ENCODE measurements around the gene DMD.

The DMD gene

GRCh38 chrX:31186693-31187338 is 2024.5 kb downstream of the DMD start:
- no peak for DNase-seq (ENCODE audit: low read depth, low spot score)

- DNase-seq (ENCODE audit: low read depth, low spot score), result no peak
Observed at GRCh38 chrX:31185884-31186283, 2025.5 kb downstream of the DMD start.

DNA sequence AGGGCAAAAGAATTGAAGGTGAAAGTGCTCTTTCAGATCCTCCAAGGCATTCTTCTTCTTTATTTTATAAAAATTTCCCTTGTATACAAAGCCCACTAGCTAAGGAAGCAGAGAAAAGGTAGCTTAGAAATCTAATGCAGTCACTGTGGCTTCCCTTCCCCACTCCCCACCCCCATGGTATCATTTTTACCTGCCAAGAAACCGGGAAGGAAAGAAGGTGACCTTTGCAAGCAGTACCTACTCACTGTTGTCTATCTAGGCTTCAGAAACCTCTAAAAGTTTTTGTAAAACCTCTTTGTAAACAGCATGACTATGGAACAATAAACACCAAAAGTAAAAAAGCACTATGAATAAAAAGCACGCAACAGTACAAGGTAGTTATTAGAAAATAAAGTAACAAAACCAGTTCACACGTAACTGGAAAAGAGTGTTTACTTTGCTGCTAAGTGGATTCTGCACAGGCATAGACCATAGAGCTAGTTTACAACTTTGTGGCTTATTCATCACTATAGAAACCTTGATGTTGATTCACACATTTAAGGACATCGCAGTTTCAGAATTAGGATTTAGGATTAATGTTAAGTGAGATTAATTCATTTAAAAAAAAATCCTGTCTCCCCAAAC is 2029.9 kb downstream of the DMD start:
- no peak for DNase-seq (ENCODE audit: low read depth, low spot score)

- no peak for DNase-seq (ENCODE audit: low read depth, low spot score)
Observed at GRCh38 chrX:31179203-31179602, 2032.1 kb downstream of the DMD start.

DNA sequence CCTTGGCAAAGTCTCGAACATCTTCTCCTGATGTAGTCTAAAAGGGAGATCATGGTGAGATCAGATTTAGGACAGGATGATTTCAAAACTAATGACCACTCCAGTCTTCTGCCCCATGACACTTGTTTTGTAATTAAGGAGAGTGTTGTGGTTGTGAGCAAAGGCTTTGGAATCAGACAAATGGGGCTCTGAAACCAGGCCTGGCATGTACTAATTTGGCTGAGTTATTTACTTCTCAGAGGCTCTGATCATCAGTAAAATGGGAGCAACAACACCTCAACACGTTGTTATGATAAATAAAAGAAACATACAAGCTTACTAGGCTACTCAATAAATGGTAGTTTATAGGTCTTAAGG is 2032.6 kb downstream of the DMD start:
- no peak for DNase-seq (ENCODE audit: low read depth, low spot score)

- no peak for DNase-seq (ENCODE audit: low read depth, low spot score)
Observed at GRCh38 chrX:31178064-31178768, 2033.1 kb downstream of the DMD start.

GRCh38 chrX:31170792-31171191 is 2040.6 kb downstream of the DMD start:
- no peak for DNase-seq (ENCODE audit: low read depth, low spot score)

- DNase-seq (ENCODE audit: low read depth, low spot score), result no peak
Observed at GRCh38 chrX:31168551-31168950, 2042.8 kb downstream of the DMD start.

DNA sequence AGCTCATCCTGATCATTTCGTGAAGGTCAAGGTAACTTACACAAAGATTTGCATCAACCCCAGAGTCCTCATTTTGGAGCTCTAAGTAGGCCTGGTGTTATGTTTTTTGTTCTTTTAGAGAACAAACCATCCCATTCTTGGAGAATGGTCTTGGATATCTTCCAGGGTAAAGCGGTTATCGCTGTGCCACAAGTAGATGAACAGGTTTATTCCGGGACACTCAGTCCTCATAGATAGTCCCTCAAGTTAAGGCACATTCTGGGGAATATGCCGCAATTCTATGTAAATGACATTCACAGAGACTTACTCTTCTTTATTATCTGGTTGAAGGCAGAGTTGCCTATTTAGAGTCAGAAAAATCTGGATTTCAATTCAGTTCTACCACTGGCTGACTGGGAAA is 2044.5 kb downstream of the DMD start:
- DNase-seq (ENCODE audit: low read depth, low spot score), result no peak

- DNase-seq (ENCODE audit: low read depth, low spot score), result no peak
Observed at GRCh38 chrX:31166416-31166815, 2044.9 kb downstream of the DMD start.

DNA sequence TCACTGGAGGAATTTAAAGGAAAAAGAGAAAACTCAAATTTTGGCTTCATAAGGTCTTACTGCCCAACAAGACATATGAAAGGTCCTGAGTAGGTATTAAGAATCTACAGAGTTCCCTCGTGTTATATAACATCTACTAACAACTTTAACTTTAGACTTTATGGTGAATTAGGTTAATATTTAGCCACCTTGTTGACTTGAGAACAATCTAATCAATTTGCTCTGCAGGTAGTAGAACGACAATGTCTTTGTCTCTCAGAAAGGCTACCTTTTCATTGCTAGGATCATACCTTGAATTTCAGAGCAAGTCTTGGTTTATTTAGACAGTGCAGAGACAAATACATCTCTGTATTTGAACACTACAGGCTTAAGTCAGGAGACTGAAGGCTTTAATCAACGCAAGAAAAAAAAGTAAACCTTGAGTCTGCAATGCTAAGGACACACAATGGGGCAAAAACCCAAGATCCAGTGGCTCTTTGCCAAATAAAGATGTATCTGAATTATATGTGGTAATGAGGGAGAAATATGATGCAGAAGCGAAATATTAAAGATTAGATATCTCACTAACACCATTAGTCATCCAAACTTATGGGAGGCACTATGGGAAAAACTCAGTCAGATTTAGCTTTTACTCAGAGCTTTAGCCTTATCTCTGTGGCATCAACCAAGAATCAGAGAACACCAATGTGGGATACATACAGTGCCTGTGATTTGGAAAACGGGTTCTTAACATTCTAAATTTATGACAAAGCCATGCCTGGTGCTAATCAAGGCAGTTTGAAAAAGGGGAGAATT is 2045.9 kb downstream of the DMD start:
- DNase-seq (ENCODE audit: low read depth, low spot score), result no peak

GRCh38 chrX:31154946-31155345 is 2056.4 kb downstream of the DMD start:
- no peak for DNase-seq (ENCODE audit: low read depth, low spot score)

GRCh38 chrX:31153475-31154047 is 2057.8 kb downstream of the DMD start:
- no peak for DNase-seq (ENCODE audit: low read depth, low spot score)

DNA sequence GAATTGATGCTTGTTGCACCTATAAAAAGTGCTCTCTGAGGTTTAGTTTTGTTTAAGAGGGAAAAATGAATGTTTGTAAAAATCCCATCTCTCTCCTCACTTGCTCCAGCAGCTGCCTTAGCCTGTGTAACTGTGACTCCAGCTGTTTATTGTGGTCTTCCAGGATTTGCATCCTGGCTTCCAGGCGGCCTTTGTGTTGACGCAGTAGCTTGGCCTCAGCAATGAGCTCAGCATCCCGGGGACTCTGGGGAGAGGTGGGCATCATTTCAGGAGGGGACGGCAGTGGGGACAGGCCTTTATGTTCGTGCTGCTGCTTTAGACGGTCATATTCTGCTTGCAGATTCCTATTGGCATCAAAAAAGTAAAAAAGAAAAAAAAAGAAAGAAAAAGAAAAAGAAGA is 2064.2 kb downstream of the DMD start:
- DNase-seq (ENCODE audit: low read depth, low spot score), result no peak

DNA sequence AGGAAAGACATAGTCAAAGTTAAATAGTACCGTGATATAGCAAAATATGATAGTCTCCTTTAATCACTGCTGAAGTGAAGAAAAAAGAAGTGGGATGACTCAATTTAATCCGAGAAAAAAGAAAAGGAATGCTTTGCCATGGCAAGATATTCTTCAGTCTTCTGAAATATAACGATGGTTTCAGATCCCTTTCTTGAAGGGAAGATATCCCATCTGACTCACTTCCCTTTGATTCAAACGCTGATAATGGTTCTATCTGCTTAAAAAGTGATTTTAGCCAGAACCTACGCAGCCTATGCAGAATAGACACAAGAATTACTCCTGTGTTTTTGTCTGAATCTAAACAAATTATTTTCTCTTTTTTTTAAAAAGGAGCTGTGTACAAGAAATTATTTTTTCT is 2071.4 kb downstream of the DMD start:
- no peak for DNase-seq (ENCODE audit: low read depth, low spot score)

DNA sequence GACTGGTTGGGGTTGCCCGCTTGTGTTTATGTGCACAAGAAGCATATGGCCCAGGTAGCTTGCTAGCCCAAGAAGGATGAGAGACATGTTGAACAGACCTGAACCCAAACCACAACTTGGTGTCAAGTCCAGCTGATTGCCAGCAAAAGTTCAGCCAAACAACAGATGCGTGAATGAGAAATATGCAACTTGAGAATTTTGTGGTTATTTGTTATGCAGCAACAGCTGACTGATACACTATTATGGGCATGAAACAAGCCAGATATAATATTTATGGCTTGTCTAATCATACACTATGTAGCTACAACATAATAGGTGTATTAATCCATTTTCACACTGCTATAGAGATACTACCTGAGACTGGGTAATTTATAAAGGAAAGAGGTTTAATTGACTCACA is 2073.2 kb downstream of the DMD start:
- no peak for DNase-seq (ENCODE audit: low read depth, low spot score)

DNA sequence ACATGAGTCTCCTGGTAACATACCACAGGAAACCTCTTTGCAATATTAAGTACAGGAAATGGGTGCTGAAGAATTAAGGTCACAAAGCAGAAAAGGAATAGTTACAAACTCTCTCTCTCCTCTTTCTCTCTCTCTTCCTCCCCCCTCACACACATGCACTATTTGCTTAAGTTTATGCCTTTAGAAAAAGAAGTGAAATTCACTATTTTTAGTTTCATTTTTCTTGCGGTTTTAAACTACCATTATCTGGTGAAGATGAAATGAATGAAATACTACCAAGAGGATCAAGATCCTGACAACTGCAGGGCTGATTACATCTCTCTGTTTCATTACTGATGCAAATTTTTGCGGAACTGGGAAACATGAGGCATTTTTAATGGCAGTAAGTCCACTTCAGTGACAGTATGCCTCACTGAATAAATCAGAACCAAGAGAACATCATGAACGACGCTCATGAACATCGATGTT is 2075.2 kb downstream of the DMD start:
- DNase-seq (ENCODE audit: low read depth, low spot score), result no peak

DNA sequence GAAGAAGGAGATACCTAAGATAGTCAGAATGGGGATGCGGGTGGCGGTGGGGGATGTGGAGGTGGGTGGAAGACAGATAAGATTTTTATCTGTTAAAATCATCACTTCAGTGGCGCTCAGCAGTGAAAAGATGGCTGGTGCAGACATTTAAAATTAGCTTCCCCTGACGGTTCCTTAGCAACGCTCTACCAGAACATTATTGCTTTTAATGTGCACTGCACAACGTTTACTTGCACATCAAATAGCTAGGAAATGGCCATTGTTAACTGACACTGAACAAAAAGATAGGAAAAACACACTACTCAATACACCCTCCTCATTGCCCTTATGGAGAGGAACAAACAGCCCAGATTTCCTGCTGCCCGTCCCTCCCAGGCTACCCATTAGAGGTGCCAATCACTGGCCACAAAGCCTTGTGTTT is 2078.5 kb downstream of the DMD start:
- no peak for DNase-seq (ENCODE audit: low read depth, low spot score)

GRCh38 chrX:31130457-31131220 is 2080.7 kb downstream of the DMD start:
- no peak for DNase-seq (ENCODE audit: low read depth, low spot score)

- no peak for DNase-seq (ENCODE audit: low read depth, low spot score)
Observed at GRCh38 chrX:31128855-31129254, 2082.5 kb downstream of the DMD start.

DNA sequence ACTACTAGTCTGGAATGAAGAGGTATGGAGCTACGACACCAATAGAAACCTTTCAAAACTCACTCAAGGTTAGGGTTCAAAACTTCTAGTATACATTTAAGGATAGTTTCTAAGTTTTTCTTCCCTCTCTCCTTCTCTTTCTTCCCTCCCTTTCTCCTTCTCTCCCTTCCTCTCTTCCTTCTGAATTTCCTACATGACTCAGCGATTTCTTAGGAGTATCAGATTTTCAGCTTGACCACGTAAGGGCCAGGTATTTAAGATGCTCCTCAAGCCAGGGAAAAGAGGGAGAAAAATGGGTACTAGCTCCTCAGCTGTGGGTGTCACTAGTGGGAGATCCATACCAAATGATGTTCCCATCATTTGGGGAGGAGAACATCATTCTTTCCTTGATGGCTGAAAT is 2083.6 kb downstream of the DMD start:
- no peak for DNase-seq (ENCODE audit: low read depth, low spot score)
